K562 (cell line): Measurements from ENCODE around the gene PRSS38. TPM values are rescaled to one million over a fixed set of nuclear protein-coding genes. Genes with fewer than 3 reads are reported as not detected.
"Not testable (repeated sequence)": the region's sequence is repeated elsewhere in the genome, so short reads cannot be mapped to it uniquely, and the experiment has no call there.

Source experiments
- ATAC-seq: fragments of 200-7000 bp; cut with Tn5 transposase; 3 replicates; pipeline ENCODE4 v1.9.1; 2020; ENCODE audit warnings: moderate library complexity
- BruUV-seq: library from RNA; stranded (reverse); fragments of 400-500 nt; replicated peaks from 2 replicates; lab custom pipeline; 2021; lab: Mats Ljungman, UMichigan
- CTCF ChIA-PET: fragments of 300-600 bp; formaldehyde crosslinking; extraction: SDS; loops from one replicate; lab custom pipeline; 2021; ENCODE audit warnings: low intra/inter-chr PET ratio; lab: Yijun Ruan, JAX
- POLR2A ChIA-PET: fragments of 300-600, 350-650 bp; sonication (Branson Sonifier 250); formaldehyde crosslinking; extraction: SDS; loops from one replicate; lab custom pipeline; 2021; ENCODE audit warnings: antibody characterized with exemption, inconsistent platforms; lab: Yijun Ruan, JAX
- DNase-seq, 4 experiments: peaks; one replicate each; pipeline versions ENCODE4 v3.0.0 to v3.0.0-alpha.2; 2011 to 2018; ENCODE audit warnings: low spot score in 3 of 4, mixed read lengths in 3 of 4; ENCODE audit errors: extremely low read depth in 1 of 4
- FAIRE-seq: peaks from 2 replicates; lab custom pipeline; 2011; peaks lifted over from hg19 to GRCh38; lab: Jason Lieb, UNC
- H2AFZ ChIP-seq: 2 replicates; pipeline ENCODE4 v1.6.0; 2011; ENCODE audit warnings: low read depth, low read length, control low read depth, inconsistent platforms
- H3K27ac ChIP-seq: fragments of 200-600 bp; 3 replicates; pipeline ENCODE4 v1.8.0; 2011; ENCODE audit warnings: low read depth, mild to moderate bottlenecking, control low read depth, inconsistent platforms, low read length, moderate library complexity, mixed read lengths; ENCODE audit errors: extremely low read depth
- H3K27me3 ChIP-seq, 2 experiments: fragments of 300-600 bp in 1 of 2; 2 replicates in 1 of 2; 3 replicates in 1 of 2; pipeline versions ENCODE4 v1.6.0 to v1.8.0; 2011; ENCODE audit warnings: inconsistent platforms in 2 of 2, low read length in 2 of 2, mild to moderate bottlenecking in 1 of 2, mixed read lengths in 1 of 2, moderate library complexity in 1 of 2; ENCODE audit not compliant: control insufficient read depth in 2 of 2, insufficient read depth in 2 of 2
- H3K36me3 ChIP-seq: fragments of 300-600 bp; 3 replicates; pipeline ENCODE4 v1.8.0; 2011; ENCODE audit warnings: mild to moderate bottlenecking, low read length, inconsistent platforms; ENCODE audit not compliant: control insufficient read depth, insufficient read depth
- H3K4me1 ChIP-seq, 2 experiments: fragments of 200-600 bp in 1 of 2; replicated peaks in 1 of 2; 2 replicates in 1 of 2; 3 replicates in 1 of 2; pipeline versions ENCODE4 v1.5.1 to v1.8.0; 2011; ENCODE audit warnings: inconsistent platforms in 2 of 2, low read length in 2 of 2, mild to moderate bottlenecking in 1 of 2, mixed read lengths in 1 of 2, moderate library complexity in 1 of 2; ENCODE audit not compliant: control insufficient read depth in 2 of 2, insufficient read depth in 2 of 2
- H3K4me2 ChIP-seq: 2 replicates; pipeline ENCODE4 v1.6.1; 2011; ENCODE audit warnings: low read length, control low read depth, inconsistent platforms, mixed read lengths; ENCODE audit not compliant: insufficient read depth
- H3K4me3 ChIP-seq: fragments of 200-600 bp; sonication (generic), shearing (Covaris generic); 2 replicates; pipeline ENCODE4 v1.5.1; 2016; ENCODE audit warnings: control low read depth, inconsistent platforms
- H3K79me2 ChIP-seq: fragments of 200-600 bp; 3 replicates; pipeline ENCODE4 v1.8.0; 2011; ENCODE audit warnings: low read length, inconsistent platforms; ENCODE audit not compliant: control insufficient read depth, insufficient read depth
- H3K9ac ChIP-seq, 2 experiments: 2 replicates each; pipeline versions ENCODE4 v1.6.0 to v1.6.1; 2011; ENCODE audit warnings: low read depth in 2 of 2, low read length in 2 of 2, control low read depth in 1 of 2, inconsistent platforms in 1 of 2, mild to moderate bottlenecking in 1 of 2, mixed read lengths in 1 of 2; ENCODE audit not compliant: insufficient read depth in 1 of 2
- H3K9me1 ChIP-seq: one replicate; pipeline ENCODE4 v1.6.0; 2011; ENCODE audit warnings: inconsistent platforms, mild to moderate bottlenecking, low read length, moderate library complexity; ENCODE audit not compliant: control insufficient read depth, insufficient read depth
- H3K9me3 ChIP-seq: replicated peaks from 2 replicates; pipeline ENCODE4 v1.5.1; 2011; ENCODE audit warnings: low read depth, low read length, inconsistent platforms; ENCODE audit not compliant: control insufficient read depth, insufficient read depth
- H4K20me1 ChIP-seq: replicated peaks from 2 replicates; pipeline ENCODE4 v1.6.1; 2011; ENCODE audit warnings: low read length, inconsistent platforms, mixed read lengths; ENCODE audit not compliant: control insufficient read depth, insufficient read depth
- BCOR ChIP-seq: fragments of 450-650 bp; IDR thresholded peaks from 2 replicates; pipeline ENCODE4 v1.6.1; 2016
- CBFA2T3 ChIP-seq: fragments of 450-650 bp; IDR thresholded peaks from 2 replicates; pipeline ENCODE4 v1.6.1; 2017
- CHD2 ChIP-seq: IDR thresholded peaks from 2 replicates; pipeline ENCODE4 v1.6.1; 2011; ENCODE audit warnings: low read depth, low read length
- CTBP1 ChIP-seq: fragments of 450-650 bp; IDR thresholded peaks from 2 replicates; pipeline ENCODE4 v1.6.1; 2016; ENCODE audit warnings: borderline replicate concordance
- DNMT1 ChIP-seq: fragments of 450-650 bp; IDR thresholded peaks from 2 replicates; pipeline ENCODE4 v1.6.1; 2016; ENCODE audit warnings: antibody characterized with exemption, mild to moderate bottlenecking
- FOSL1 ChIP-seq: fragments of 200-800 bp; sonication (Bioruptor generic); conservative IDR thresholded peaks from 2 replicates; pipeline ENCODE4 v1.6.1; 2016; ENCODE audit warnings: missing genetic modification characterization, missing compliant biosample characterization
- RBM25 ChIP-seq: fragments of 200-400 bp; formaldehyde crosslinking; IDR thresholded peaks from 2 replicates; pipeline ENCODE4 v1.6.1; 2018; ENCODE audit warnings: low read length, low read depth, moderate library complexity; ENCODE audit not compliant: severe bottlenecking
- SMAD1 ChIP-seq: fragments of 150-350 bp; IDR thresholded peaks from 2 replicates; pipeline ENCODE4 v1.6.1; 2014; ENCODE audit warnings: low read length, low read depth; ENCODE audit not compliant: partially characterized antibody
- ZNF121 ChIP-seq: sonication (generic); formaldehyde crosslinking; conservative IDR thresholded peaks from 2 replicates; pipeline ENCODE4 v1.8.0; 2022; ENCODE audit warnings: missing genetic modification reagents
- ZNF197 ChIP-seq: fragments of 200-800 bp; sonication (Bioruptor generic); IDR thresholded peaks from 2 replicates; pipeline ENCODE4 v1.6.1; 2016; ENCODE audit warnings: low read depth, missing genetic modification characterization, missing compliant biosample characterization
- ZNF780A ChIP-seq: fragments of 250-450 bp; sonication (Bioruptor Pico); IDR thresholded peaks from 2 replicates; pipeline ENCODE4 v1.5.0; 2021; ENCODE audit warnings: mild to moderate bottlenecking
- WGBS: fragments of 100-300 bp; shearing (Covaris generic); methylation state at CpG from one replicate; pipeline ENCODE4 v1.1.6; 2016; ENCODE audit warnings: low coverage, mixed read lengths; ENCODE audit not compliant: insufficient coverage; ENCODE audit errors: missing lambda C conversion rate; 5-methylcytosine and 5-hydroxymethylcytosine counted together
- in situ Hi-C: fragments of 300-500 bp; cut with MboI; formaldehyde crosslinking; loops from 4 replicates; pipeline ENCODE4 v1.15.0; 2018; ENCODE audit warnings: inconsistent platforms, mixed read lengths
- intact Hi-C: fragments of 100-400 bp; cut with micrococcal nuclease; formaldehyde crosslinking; loops from 2 replicates; pipeline ENCODE4 v1.14.2; 2022
- polyA plus RNA-seq, 8 experiments: library from polyadenylated mRNA; depleted of rRNA in 4 of 8; stranded (reverse) in 5 of 8; unstranded in 3 of 8; fragments of >200 nt; fragmentation: Nextera tagmentation in 2 of 8; fragmentation: Illumina TruSeq in 1 of 8; extraction: Ambion mirVana in 2 of 8; extraction: Trizol in 1 of 8; gene quantifications; 2 replicates each; pipeline versions ENCODE4 v1.2.1 to v1.2.3, GENCODE V29; 2011 to 2014; ENCODE audit warnings: inconsistent platforms in 1 of 8, missing spikeins in 1 of 8
- total RNA-seq, 7 experiments: library from RNA; depleted of rRNA in 6 of 7; stranded (reverse); fragments of >200 nt in 6 of 7; fragmentation: Illumina TruSeq in 2 of 7; extraction: Trizol in 2 of 7; gene quantifications; 2 replicates each; pipeline versions ENCODE4 v1.2.1 to v1.2.3, GENCODE V29; 2011 to 2021; ENCODE audit warnings: low replicate concordance in 1 of 7
- TF ChIP-seq, protein P1 (sequence below): sonication (generic); formaldehyde crosslinking; IDR thresholded peaks from 2 replicates; pipeline ENCODE4 v1.8.1; 2022; ENCODE audit warnings: missing genetic modification reagents
- TF ChIP-seq, protein P2 (sequence below): IDR thresholded peaks from 2 replicates; pipeline ENCODE4 v1.6.1; 2016; ENCODE audit warnings: missing genetic modification characterization, missing compliant biosample characterization

PRSS38 gene
- total and polyA plus RNA-seq, 9 of the 15 experiments (the other 6 are each of a cell fraction or from before 2014, with no cell fraction given) = 0.09 to 0.14 TPM; not detected in 7

DNA sequence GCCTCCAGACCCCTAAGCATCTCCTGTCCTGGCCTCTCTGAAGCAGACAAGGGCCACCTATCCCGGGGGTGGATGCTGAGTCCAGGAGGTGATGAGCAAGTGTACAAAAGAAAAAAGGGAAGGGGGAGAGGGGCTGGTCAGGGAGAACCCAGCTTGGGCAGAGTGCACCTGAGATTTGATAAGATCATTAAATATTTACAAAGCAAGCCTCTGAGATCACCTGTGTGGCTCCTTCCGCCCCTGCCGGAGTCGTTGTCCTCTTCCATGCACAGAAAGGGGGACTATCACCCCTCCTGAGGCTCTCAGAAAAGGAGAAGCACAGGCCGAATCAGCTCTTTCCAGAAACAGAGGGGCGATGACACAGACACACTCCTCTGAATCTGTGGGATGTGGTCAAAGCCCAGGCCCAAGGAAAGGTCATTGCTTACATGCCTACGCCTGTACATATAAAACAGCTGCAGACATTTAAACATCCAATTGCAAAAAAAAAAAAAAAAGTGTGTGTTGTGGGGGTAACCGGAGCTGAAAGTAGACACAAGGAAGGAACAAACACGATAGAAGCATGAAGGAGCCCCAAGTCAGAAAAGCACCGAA, 30.9 kb downstream of the PRSS38 start (continued):
- TF ChIP-seq SMAD1 = no peak
- peak; percentile 59 for TF ChIP-seq FOSL1 (tag)
- 0 out of 2 replicates have a peak, but pooled peaks have one; percentile 25 for TF ChIP-seq CTBP1
- no peak for TF ChIP-seq DNMT1
- TF ChIP-seq ZNF197 (CRISPR knock-in tag) = no peak
- no peak for TF ChIP-seq CHD2
- TF ChIP-seq ZNF780A (CRISPR knock-in tag) = no peak
- TF ChIP-seq, protein P1, sequence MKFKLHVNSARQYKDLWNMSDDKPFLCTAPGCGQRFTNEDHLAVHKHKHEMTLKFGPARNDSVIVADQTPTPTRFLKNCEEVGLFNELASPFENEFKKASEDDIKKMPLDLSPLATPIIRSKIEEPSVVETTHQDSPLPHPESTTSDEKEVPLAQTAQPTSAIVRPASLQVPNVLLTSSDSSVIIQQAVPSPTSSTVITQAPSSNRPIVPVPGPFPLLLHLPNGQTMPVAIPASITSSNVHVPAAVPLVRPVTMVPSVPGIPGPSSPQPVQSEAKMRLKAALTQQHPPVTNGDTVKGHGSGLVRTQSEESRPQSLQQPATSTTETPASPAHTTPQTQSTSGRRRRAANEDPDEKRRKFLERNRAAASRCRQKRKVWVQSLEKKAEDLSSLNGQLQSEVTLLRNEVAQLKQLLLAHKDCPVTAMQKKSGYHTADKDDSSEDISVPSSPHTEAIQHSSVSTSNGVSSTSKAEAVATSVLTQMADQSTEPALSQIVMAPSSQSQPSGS (CRISPR knock-in tag) = no peak
- TF ChIP-seq CBFA2T3 = peak; percentile 57

DNA sequence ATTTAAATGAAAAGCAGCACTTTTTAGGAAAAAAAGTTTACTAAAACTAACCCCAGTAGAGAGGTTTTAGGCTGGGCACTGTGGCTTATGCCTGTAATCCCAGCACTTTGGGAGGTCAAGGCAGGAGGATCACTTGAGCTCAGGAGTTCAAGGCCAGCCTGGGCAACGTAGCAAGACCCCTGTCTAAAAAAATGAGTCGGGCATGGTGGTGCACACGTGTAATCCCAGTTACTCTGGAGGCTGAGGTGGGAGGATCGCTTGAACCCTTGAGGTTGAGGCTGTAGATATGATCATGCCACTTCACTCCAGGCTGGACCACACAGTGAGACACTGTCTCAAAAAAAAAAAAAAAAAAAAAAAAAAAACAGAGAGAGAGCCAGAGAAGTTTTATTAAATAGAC, 31.6 kb downstream of the PRSS38 start:
- Histone ChIP-seq H3K4me1 (peaks cover 13 to 23% of the 10 kb centered on the region in 2 experiments), H2AFZ (peak overlapping the region; percentile 52; the same call in 1 of the 2 replicates), H3K27ac (peak overlapping the region; percentile 31; the same call in 1 of the 3 replicates)
- intact Hi-C loops, H3K9me1 ChIP-seq, ATAC-seq, H3K79me2 ChIP-seq, DNase-seq, H3K4me3 ChIP-seq, CTCF ChIA-PET, H3K4me2 ChIP-seq, FAIRE-seq, BruUV-seq, in situ Hi-C loops, H3K27me3 ChIP-seq, H4K20me1 ChIP-seq, H3K9me3 ChIP-seq, H3K9ac ChIP-seq, H3K36me3 ChIP-seq: not testable (repeated sequence)
- POLR2A ChIA-PET = interaction anchor here (0.6 to 1.6 kb wide), 5 partner anchors 8 to 59 kb away, joined by 3 to 5 read pairs (median 3); no protein-coding TSS in a partner anchor
- peak; percentile 99 for TF ChIP-seq ZNF121 (CRISPR knock-in tag)
- TF ChIP-seq, protein P2, sequence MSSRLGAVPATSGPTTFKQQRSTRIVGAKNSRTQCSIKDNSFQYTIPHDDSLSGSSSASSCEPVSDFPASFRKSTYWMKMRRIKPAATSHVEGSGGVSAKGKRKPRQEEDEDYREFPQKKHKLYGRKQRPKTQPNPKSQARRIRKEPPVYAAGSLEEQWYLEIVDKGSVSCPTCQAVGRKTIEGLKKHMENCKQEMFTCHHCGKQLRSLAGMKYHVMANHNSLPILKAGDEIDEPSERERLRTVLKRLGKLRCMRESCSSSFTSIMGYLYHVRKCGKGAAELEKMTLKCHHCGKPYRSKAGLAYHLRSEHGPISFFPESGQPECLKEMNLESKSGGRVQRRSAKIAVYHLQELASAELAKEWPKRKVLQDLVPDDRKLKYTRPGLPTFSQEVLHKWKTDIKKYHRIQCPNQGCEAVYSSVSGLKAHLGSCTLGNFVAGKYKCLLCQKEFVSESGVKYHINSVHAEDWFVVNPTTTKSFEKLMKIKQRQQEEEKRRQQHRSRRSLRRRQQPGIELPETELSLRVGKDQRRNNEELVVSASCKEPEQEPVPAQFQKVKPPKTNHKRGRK (tag) = 0 out of 2 replicates have a peak, but pooled peaks have one; percentile 13
- peak; percentile 56 for TF ChIP-seq RBM25
- peak; percentile 62 for TF ChIP-seq BCOR
- 12% methylated on average over 4 of the region's 4 CpGs for whole genome bisulfite sequencing
